Endodermal cell (in vitro differentiated cells): Measurements from ENCODE around the gene PRSS57. TPM values are rescaled to one million over a fixed set of nuclear protein-coding genes. Genes with fewer than 3 reads are reported as not detected.

Experiments used
- DNase-seq: peaks from one replicate; pipeline ENCODE4 v3.0.0-alpha.2; 2017
- H3K27ac ChIP-seq: 2 replicates; pipeline ENCODE4 v1.5.1; 2013; ENCODE audit warnings: mild to moderate bottlenecking, low read depth, low read length, moderate library complexity
- H3K27me3 ChIP-seq: 2 replicates; pipeline ENCODE4 v1.6.1; 2013; ENCODE audit warnings: mild to moderate bottlenecking, low read length, moderate library complexity; ENCODE audit not compliant: insufficient read depth, control insufficient read depth, poor library complexity, severe bottlenecking
- H3K36me3 ChIP-seq: 2 replicates; pipeline ENCODE4 v1.7.0; 2013; ENCODE audit warnings: mild to moderate bottlenecking, low read length, moderate library complexity; ENCODE audit not compliant: control insufficient read depth, insufficient read depth
- H3K4me1 ChIP-seq: one replicate; pipeline ENCODE4 v1.7.0; 2013; ENCODE audit warnings: low read length; ENCODE audit not compliant: control insufficient read depth, insufficient read depth
- H3K4me3 ChIP-seq: 2 replicates; pipeline ENCODE4 v1.5.1; 2013; ENCODE audit warnings: mild to moderate bottlenecking, low read length, moderate library complexity
- H3K9ac ChIP-seq: 2 replicates; pipeline ENCODE4 v1.6.1; 2013; ENCODE audit warnings: mild to moderate bottlenecking, low read length, moderate library complexity; ENCODE audit not compliant: poor library complexity, severe bottlenecking; ENCODE audit errors: extremely low read depth
- H3K9me3 ChIP-seq: 2 replicates; pipeline ENCODE4 v1.6.1; 2013; ENCODE audit warnings: mild to moderate bottlenecking, low read length, moderate library complexity; ENCODE audit not compliant: control insufficient read depth
- H3K27ac Mint-ChIP-seq: 2 replicates; pipeline ENCODE4 v1.8.0; 2020; ENCODE audit warnings: mixed read lengths
- H3K27me3 Mint-ChIP-seq: 2 replicates; pipeline ENCODE4 v1.8.0; 2021; ENCODE audit warnings: mild to moderate bottlenecking, mixed read lengths; ENCODE audit not compliant: insufficient read depth
- H3K36me3 Mint-ChIP-seq: 2 replicates; pipeline ENCODE4 v1.8.0; 2020; ENCODE audit warnings: low read depth, mixed read lengths
- H3K4me1 Mint-ChIP-seq: 2 replicates; pipeline ENCODE4 v1.8.0; 2020; ENCODE audit warnings: mixed read lengths
- H3K4me3 Mint-ChIP-seq: 2 replicates; pipeline ENCODE4 v1.8.0; 2020; ENCODE audit warnings: mild to moderate bottlenecking, moderate library complexity, mixed read lengths
- H3K9me3 Mint-ChIP-seq: 2 replicates; pipeline ENCODE4 v1.8.0; 2020; ENCODE audit warnings: mild to moderate bottlenecking, mixed read lengths
- whole genome bisulfite sequencing, 2 experiments: methylation state at CpG; one replicate each; pipeline versions ENCODE4 v1.1.5 to v1.1.7; 2013; ENCODE audit warnings: missing lambda C conversion rate in 2 of 2, mixed read lengths in 1 of 2; ENCODE audit not compliant: insufficient coverage in 1 of 2, insufficient read length in 1 of 2; 5-methylcytosine and 5-hydroxymethylcytosine counted together
- total RNA-seq, 2 donors: library from RNA; stranded (reverse); fragmentation: NEBNext Ultra II Directional in 1 of 2; extraction: Animal tissue kit (Norgen Biotek cat#: 25700) in 1 of 2; gene quantifications; 2 replicates in 1 of 2; 3 replicates in 1 of 2; pipeline ENCODE4 v1.2.1, GENCODE V29; 2021
- TF ChIP-seq, protein P1 (sequence below): fragments of 200-600 bp; sonication (generic); conservative IDR thresholded peaks from 2 replicates; pipeline ENCODE4 v1.5.0; 2021; ENCODE audit warnings: antibody characterized with exemption, mild to moderate bottlenecking

Gene PRSS57
- total RNA-seq, 2 donors from 2014 or later = not detected

DNA sequence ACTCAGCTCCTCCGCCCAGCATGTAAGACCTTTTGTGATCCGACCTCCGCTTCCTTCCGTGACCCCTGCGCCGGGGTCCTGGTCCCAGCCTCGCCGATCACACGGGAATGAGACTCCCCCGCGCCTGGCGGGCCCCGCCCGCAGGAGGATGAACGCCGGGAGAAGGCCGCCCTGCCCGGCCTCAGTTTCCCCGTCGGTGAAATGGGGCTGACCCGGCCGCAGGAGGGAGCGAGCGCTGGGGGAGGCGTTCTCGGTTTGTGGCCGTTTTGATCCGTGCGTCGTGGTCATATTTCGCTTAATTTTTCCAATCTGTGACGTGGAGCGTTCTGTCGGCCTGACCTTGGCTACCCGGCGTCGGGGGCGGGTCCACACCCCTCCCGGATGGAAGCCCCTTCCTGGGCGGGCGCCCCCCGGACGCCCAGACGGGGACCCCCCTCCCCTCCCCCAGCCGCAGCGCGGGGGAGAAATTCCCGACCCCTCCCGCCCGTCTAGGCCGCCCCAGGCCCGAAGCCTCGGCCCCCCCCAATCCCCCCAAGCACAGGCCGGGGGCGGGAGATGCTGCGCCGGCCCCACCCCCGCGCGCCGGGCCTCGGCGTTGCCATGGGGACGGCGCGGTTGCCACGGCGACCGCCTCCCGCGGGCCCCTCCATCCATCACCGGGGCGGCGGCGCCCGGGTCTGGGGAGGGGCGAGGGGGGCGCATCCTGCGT is 24.5 kb upstream of the PRSS57 start:
- Mint-ChIP-seq H3K27me3 (peaks cover 2% of the 10 kb centered on the region), H3K36me3 (peaks cover 8% of the 10 kb centered on the region), H3K4me1 (peaks cover 1% of the 10 kb centered on the region), H3K27ac (no peak overlapping the region), H3K4me3 (no peak overlapping the region), H3K9me3 (peaks cover 12% of the 10 kb centered on the region)
- peaks cover 4% of the 10 kb centered on the region for H3K9me3 ChIP-seq
- 91 to 93% methylated on average over 33 to 66 of the region's 79 CpGs for WGBS, 2 experiments
- TF ChIP-seq, protein P1, sequence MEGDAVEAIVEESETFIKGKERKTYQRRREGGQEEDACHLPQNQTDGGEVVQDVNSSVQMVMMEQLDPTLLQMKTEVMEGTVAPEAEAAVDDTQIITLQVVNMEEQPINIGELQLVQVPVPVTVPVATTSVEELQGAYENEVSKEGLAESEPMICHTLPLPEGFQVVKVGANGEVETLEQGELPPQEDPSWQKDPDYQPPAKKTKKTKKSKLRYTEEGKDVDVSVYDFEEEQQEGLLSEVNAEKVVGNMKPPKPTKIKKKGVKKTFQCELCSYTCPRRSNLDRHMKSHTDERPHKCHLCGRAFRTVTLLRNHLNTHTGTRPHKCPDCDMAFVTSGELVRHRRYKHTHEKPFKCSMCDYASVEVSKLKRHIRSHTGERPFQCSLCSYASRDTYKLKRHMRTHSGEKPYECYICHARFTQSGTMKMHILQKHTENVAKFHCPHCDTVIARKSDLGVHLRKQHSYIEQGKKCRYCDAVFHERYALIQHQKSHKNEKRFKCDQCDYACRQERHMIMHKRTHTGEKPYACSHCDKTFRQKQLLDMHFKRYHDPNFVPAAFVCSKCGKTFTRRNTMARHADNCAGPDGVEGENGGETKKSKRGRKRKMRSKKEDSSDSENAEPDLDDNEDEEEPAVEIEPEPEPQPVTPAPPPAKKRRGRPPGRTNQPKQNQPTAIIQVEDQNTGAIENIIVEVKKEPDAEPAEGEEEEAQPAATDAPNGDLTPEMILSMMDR = no peak
- no peaks in the 10 kb centered on the region for H3K36me3 ChIP-seq
- DNase-seq = no peak
- no peak overlapping the region for H3K4me3 ChIP-seq
- no peak overlapping the region for H3K9ac ChIP-seq
- no peaks in the 10 kb centered on the region for H3K27me3 ChIP-seq
- H3K27ac ChIP-seq = no peak overlapping the region
- H3K4me1 ChIP-seq = no peaks in the 10 kb centered on the region

DNA sequence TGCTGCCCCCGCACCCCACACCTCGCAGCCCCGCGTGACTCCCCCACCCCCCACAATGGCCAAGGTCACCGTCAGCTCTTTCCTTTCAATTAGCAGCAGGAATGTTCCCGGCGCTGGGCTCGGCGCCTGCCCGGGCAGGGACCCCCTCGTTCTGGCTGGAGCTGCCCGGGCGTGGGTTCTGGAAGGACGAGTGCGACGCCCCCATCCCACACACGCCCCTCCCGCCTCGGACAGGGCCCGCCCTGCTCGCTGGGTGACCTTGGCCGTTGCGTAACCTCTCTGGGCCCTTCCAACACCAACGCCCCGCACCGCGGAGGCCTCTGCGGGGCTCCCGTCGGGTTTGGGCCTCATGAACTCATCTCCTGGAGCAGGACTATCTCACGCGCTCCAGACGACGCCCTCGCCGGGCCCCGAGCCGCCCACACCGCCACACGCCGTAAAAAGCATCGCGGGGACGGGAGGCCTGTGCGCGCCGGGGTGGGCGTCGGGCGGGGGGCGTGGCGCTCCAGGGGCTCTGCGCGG is 23.8 kb upstream of the PRSS57 start:
- TF ChIP-seq, protein P1 = no peak
- Mint-ChIP-seq H3K27ac (no peak overlapping the region), H3K9me3 (peaks cover 12% of the 10 kb centered on the region), H3K36me3 (peaks cover 8% of the 10 kb centered on the region), H3K27me3 (peaks cover 2% of the 10 kb centered on the region), H3K4me1 (peaks cover 1% of the 10 kb centered on the region), H3K4me3 (no peak overlapping the region)
- 91 to 93% methylated on average over 29 to 54 of the region's 54 CpGs for WGBS, 2 experiments
- Histone ChIP-seq H3K27me3 (no peaks in the 10 kb centered on the region), H3K4me3 (no peak overlapping the region), H3K27ac (peak overlapping the region; percentile 78), H3K9ac (no peak overlapping the region), H3K9me3 (peaks cover 4% of the 10 kb centered on the region), H3K4me1 (no peaks in the 10 kb centered on the region), H3K36me3 (no peaks in the 10 kb centered on the region)
- no peak for DNase-seq

DNA sequence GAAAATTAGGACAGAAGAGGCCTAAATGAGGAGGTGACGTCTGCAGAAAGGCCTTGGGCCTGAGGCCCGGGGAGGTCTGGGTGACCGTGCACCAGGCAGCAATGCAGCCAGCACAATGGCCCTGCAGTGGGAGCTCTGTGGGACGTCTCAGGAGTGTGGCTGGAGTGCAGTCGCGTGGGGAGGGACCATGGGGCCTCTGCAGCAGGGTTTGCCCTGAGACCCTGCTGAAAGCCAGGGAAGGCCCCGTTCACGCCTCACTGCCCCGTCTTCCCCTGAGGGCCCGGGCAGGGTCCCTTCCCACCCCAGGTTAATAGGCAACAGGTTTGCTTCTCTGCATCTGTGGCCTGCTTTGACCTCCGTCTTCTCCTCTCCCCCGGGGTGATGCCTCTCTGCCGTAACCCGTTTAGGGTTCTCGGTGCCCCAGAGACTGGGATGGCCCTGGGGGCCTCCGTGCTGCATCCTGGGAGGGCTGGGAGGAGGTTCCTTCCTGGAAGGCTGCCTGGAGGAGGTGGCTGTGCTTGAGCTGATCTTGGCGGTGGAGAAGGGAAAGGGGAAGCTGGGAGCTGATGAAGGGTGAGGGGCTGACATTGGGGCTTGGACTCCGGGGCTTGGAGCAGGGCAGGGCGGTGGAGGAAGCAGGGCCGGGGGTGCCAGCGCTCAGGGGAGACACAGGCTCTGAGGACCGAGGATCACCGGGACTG is 23.1 kb upstream of the PRSS57 start:
- DNase-seq = no peak
- no peak overlapping the region for H3K9ac ChIP-seq
- WGBS, 2 experiments = 73 to 87% methylated on average over 16 to 23 of the region's 23 CpGs
- H3K9me3 ChIP-seq = peaks cover 4% of the 10 kb centered on the region
- peak overlapping the region; percentile 78 for H3K27ac ChIP-seq
- no peaks in the 10 kb centered on the region for H3K36me3 ChIP-seq
- no peaks in the 10 kb centered on the region for H3K4me1 ChIP-seq
- no peak overlapping the region for H3K4me3 ChIP-seq
- no peak overlapping the region for H3K27ac Mint-ChIP-seq
- TF ChIP-seq, protein P1 = no peak
- H3K27me3 Mint-ChIP-seq = peaks cover 2% of the 10 kb centered on the region
- peaks cover 1% of the 10 kb centered on the region for H3K4me1 Mint-ChIP-seq
- H3K9me3 Mint-ChIP-seq = peaks cover 12% of the 10 kb centered on the region
- no peaks in the 10 kb centered on the region for H3K27me3 ChIP-seq
- H3K36me3 Mint-ChIP-seq = peaks cover 8% of the 10 kb centered on the region
- no peak overlapping the region for H3K4me3 Mint-ChIP-seq
